Measurements from ENCODE around the gene VAV3.

DNA sequence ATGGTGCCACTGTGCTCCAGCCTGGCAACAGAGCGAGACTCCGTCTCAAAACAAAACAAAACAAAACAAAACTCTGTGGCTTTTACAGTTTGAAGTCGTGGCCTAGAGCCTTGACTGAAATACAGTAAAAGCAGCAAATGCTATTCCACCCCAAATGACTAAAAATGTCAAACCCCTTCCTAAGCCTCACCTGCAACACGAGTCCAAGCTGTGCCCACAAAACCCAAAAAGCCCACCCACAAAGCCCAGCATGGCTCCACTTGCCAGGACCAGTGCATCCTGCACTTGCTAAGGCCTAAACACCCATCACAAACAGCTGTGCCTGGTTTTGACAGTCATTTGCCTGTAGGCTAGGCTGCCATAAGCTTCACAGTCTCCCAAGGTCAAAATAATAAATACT is 21.3 kb downstream of the VAV3 start:
- TF ChIP-seq, protein P1, sequence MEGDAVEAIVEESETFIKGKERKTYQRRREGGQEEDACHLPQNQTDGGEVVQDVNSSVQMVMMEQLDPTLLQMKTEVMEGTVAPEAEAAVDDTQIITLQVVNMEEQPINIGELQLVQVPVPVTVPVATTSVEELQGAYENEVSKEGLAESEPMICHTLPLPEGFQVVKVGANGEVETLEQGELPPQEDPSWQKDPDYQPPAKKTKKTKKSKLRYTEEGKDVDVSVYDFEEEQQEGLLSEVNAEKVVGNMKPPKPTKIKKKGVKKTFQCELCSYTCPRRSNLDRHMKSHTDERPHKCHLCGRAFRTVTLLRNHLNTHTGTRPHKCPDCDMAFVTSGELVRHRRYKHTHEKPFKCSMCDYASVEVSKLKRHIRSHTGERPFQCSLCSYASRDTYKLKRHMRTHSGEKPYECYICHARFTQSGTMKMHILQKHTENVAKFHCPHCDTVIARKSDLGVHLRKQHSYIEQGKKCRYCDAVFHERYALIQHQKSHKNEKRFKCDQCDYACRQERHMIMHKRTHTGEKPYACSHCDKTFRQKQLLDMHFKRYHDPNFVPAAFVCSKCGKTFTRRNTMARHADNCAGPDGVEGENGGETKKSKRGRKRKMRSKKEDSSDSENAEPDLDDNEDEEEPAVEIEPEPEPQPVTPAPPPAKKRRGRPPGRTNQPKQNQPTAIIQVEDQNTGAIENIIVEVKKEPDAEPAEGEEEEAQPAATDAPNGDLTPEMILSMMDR (IDR thresholded peaks at IDR 0.05; ENCODE audit: low read depth, low read length, poor library complexity, severe bottlenecking) = no peak
- TF ChIP-seq EZH2phosphoT487 (IDR thresholded peaks at IDR 0.05; ENCODE audit: borderline replicate concordance, low read length) = no peak
